HG03439 (cell line): ENCODE results near the gene ZSCAN31.
"Not testable (repeated sequence)": the region's sequence is repeated elsewhere in the genome, so short reads cannot be mapped to it uniquely, and the experiment has no call there.

Source experiments
- ATAC-seq: cut with Tn5 transposase; IDR thresholded peaks from one replicate; pipeline ENCODE4 v1.9.1; 2021; ENCODE audit warnings: mild to moderate bottlenecking, moderate library complexity; ENCODE audit not compliant: unreplicated experiment

Gene ZSCAN31

GRCh38 chr6:28335564-28336283 lies at the start of gene ZSCAN31:
ZSCAN31 (minus strand) TSS chr6:28336148; CDS start chr6:28329683, 6,465 bp downstream.
- ATAC-seq: peak; percentile 83

- ATAC-seq: no peak
These were observed 48.2 kb upstream of the ZSCAN31 start for GRCh38 chr6:28384143-28384533.

GRCh38 chr6:28383235-28384142 lies 47.5 kb upstream of the ZSCAN31 start:
- peak; percentile 93 for ATAC-seq

GRCh38 chr6:28380381-28380780 lies 44.4 kb upstream of the ZSCAN31 start:
- no peak for ATAC-seq

GRCh38 chr6:28378644-28379043 lies 42.7 kb upstream of the ZSCAN31 start:
- ATAC-seq: no peak

DNA sequence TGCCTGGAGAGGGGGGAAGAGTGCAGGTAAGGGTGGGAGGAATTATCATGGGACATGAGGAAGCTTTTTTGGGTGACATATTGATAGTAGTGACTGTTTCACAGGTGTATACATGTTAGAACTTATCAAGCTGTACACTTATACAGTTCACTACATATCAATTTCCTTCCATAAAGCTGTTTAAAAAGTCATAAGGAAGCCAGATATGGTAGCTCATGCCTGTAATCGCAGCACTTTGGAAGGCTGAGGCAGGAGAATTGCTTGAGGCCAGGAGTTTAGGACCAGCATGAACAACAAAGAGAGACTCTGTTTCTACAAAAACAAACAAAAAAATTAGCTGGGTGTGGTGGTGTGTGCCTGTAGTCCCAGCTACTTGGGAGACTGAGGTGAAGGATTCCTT lies 41.9 kb upstream of the ZSCAN31 start:
- no peak for ATAC-seq

GRCh38 chr6:28373925-28374324 lies 38.0 kb upstream of the ZSCAN31 start:
- ATAC-seq: no peak

GRCh38 chr6:28371706-28372451 lies 35.9 kb upstream of the ZSCAN31 start:
- ATAC-seq: no peak

- ATAC-seq: no peak
These were observed 35.3 kb upstream of the ZSCAN31 start for GRCh38 chr6:28371280-28371679.

DNA sequence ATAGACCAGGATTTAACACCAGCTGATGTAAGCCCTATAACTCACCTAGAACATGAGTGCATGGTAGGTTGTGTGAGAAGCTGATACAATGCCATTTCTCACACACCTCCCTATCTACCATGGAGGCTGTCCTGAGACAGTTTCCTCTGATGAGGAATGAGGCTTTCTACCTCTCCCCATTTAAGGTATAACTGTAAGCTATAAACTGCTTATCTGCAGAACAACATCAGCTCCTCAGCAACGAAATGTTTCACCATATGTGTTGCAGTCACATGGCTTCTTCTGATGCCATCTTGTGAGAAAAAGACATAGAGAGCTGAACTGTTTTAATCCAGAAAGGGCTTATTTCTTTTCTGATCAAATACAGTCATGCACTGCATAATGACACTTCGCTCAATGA lies 34.5 kb upstream of the ZSCAN31 start:
- no peak for ATAC-seq

DNA sequence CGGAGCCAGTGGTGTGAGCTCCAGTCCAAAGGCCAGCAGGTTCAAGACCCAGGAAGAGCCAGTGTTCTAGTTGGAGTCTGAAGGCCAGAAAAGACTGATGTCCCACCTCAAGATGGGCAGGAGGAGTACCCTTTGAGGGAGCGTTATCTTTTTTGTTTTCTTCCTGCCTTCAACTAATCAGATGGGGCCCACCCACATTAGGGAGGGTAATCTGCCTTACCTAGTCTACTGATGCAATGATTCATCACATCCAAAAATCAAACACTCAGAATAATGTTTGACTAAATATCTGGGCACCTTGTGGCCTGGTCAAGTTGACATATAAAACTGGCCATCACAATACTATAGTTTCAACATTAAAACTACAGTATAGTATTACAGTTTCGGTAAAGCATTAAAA lies 33.5 kb upstream of the ZSCAN31 start:
- ATAC-seq: no peak

DNA sequence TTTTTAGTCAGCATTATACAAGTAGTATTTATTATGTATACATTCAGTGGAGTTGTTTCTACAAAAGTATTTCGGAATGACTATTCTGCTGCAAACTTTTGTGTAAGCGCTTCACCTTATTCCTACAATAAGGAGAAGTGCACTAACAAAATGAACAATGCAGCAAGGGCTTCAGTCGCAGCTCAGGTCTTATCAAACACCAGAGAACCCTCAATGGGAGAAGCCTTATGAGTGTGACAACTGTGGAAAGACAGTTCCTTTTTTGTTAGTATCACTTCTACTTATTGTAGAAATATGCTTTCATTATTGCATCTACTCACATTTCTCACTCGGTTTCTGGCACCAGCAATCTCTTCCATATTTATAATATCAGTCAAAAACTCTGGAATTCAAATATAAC lies 32.6 kb upstream of the ZSCAN31 start:
- no peak for ATAC-seq

- not testable (repeated sequence) for ATAC-seq
These were observed 29.6 kb upstream of the ZSCAN31 start for GRCh38 chr6:28365590-28365989.

- ATAC-seq: no peak
These were observed 25.0 kb upstream of the ZSCAN31 start for GRCh38 chr6:28360961-28361360.

- ATAC-seq: not testable (repeated sequence)
These were observed 23.6 kb upstream of the ZSCAN31 start for GRCh38 chr6:28359562-28359961.

DNA sequence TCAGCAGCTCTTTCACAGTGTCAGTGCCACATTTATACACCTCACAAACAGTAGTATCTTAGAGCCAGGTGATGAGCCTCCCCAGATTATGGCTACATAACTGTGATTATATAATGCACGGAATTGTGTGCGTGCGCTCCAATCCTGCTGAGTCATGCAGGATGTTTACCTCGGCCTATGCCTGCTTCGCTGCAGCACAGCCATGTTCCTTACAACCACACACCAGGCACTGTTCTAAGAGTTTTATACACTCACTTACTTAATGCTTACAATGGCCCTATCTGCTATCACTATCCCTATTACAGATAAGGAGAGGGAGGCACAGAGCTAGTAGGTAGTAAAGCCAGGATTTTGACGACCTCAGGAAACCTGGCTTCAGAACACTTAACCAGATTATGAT lies 21.1 kb upstream of the ZSCAN31 start:
- ATAC-seq: no peak

DNA sequence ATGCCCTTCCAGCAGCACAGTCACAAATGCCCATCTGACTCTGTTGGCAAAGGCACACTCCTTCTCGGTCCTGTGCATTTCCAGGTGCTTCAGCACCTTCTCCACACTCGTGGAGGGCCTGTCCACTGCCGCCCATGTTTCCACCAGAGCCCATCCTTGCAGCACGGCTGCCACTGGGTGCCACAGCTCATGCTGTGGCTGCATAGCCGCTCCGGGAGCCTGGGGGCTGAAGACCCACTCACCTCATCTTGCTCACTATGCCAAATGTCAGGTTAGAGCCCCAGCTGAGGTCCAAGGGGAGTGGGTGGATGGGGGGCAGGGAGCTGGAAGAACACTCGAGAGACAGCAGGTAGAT lies 20.7 kb upstream of the ZSCAN31 start:
- ATAC-seq: no peak

DNA sequence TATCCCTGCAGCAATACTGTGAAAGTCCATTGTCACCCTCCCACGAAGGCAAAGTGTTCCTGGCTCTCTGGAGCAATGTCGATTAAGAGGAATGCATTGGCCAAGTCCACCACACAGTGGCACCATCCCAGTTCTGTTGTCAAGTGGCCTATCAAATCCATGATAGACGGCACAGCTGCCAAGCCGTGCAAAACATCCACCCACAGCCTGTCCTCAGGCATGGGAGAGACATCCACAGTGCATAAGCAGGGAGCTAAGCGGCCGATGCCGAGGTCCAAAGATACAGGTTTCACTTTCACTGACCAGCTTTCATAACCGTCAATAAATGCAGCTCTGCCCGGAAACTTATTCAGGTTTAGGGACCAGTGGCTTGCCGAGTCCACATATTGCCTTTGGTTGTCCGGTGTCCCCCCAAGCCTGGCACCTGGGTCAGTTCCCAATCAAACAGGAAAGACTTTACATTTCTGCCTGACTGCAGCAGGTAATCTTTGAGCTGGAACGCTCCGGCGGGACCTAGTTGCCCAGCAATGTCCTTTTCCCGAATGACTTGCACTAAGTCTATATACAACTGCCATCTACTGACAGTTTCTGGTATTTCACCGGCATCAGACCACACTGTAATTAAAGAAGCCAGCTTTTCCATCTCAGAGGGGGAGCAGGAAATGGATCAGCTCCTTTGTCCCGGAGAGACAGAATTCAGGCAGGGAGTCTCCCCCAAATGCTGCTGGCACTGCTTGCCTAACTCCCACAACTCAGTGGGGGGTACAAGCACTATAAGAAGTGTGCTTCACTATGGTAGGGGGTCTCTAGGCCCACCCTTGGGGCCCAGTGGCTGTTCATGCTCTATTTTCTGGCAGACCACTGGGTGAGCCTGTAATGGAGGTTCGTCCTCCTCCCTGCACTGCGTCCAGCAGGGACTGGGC lies 20.1 kb upstream of the ZSCAN31 start:
- ATAC-seq: peak; percentile 74

- no peak for ATAC-seq
These were observed 19.0 kb upstream of the ZSCAN31 start for GRCh38 chr6:28354688-28355554.
